ENCODE results near the gene WNT4.

DNA sequence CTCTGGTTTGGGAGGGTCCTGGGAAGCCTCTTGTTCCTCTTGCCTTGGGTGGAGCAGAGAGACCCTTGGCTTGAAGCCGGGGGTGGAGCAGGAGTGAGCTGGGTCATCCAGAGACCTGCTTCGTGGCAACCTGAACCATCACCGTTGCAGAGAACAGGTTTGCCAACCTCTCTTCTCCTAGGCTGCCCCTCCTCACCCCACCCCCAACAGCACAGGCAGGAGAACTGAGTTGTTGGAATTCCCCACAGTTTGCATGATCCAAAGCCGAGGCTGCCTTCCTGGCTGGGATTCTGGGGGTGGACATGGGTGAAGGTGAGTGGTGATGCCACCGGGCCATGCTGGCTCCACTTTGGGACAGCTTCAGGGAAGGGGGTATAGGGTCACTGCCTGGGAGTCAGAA lies 2.2 kb downstream of the WNT4 start:
- no peak for TF ChIP-seq EZH2 (IDR thresholded peaks at IDR 0.05; ENCODE audit: low read depth, low read length, severe bottlenecking)
- TF ChIP-seq, protein P1, sequence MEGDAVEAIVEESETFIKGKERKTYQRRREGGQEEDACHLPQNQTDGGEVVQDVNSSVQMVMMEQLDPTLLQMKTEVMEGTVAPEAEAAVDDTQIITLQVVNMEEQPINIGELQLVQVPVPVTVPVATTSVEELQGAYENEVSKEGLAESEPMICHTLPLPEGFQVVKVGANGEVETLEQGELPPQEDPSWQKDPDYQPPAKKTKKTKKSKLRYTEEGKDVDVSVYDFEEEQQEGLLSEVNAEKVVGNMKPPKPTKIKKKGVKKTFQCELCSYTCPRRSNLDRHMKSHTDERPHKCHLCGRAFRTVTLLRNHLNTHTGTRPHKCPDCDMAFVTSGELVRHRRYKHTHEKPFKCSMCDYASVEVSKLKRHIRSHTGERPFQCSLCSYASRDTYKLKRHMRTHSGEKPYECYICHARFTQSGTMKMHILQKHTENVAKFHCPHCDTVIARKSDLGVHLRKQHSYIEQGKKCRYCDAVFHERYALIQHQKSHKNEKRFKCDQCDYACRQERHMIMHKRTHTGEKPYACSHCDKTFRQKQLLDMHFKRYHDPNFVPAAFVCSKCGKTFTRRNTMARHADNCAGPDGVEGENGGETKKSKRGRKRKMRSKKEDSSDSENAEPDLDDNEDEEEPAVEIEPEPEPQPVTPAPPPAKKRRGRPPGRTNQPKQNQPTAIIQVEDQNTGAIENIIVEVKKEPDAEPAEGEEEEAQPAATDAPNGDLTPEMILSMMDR (IDR thresholded peaks at IDR 0.05; ENCODE audit: control extremely low read depth in 1 of 3, insufficient read depth in 1 of 3, low read depth in 1 of 3, low read length in 3 of 3) = no peak
- no peak; the same call in 1 of the 2 replicates for TF ChIP-seq POLR2AphosphoS5 (IDR thresholded peaks at IDR 0.05; ENCODE audit: low read depth, low read length)
- no peak for TF ChIP-seq EP300 (IDR thresholded peaks at IDR 0.05; ENCODE audit: borderline replicate concordance in 1 of 2, low read depth in 2 of 2, low read length in 2 of 2)
- TF ChIP-seq TBP (IDR thresholded peaks at IDR 0.05; ENCODE audit: low read depth, low read length) = no peak
- TF ChIP-seq FOSL1 (IDR thresholded peaks at IDR 0.05; ENCODE audit: insufficient read depth, low read depth, low read length) = no peak
- TF ChIP-seq POLR2A (IDR thresholded peaks at IDR 0.05; ENCODE audit: control extremely low read depth in 1 of 2, low read depth in 2 of 2, low read length in 2 of 2) = 0 out of 3 replicates have a peak, but pooled peaks of 1 of the 2 experiments have one; percentile 14
- TF ChIP-seq CREB1 (IDR thresholded peaks at IDR 0.05) = no peak
- no peak for TF ChIP-seq CBX5 (IDR thresholded peaks at IDR 0.05; ENCODE audit: low read depth, low read length)
- no peak for TF ChIP-seq RFX5 (IDR thresholded peaks at IDR 0.05; ENCODE audit: borderline replicate concordance, low read depth, low read length)
- TF ChIP-seq ZNF274 (IDR thresholded peaks at IDR 0.05; ENCODE audit: borderline replicate concordance, extremely low read depth, low read length) = no peak
- TF ChIP-seq RAD21 (IDR thresholded peaks at IDR 0.05 in 1 of 2, conservative IDR thresholded peaks at IDR 0.05 in 1 of 2; ENCODE audit: low read depth in 2 of 2, low read length in 2 of 2) = peak in 1 of 2 experiments; percentile 18; a peak in 1 of 4 replicates
